Nephron progenitor cell (in vitro differentiated cells): ENCODE results near the gene HSPA12B.

Experiments used
- DNase-seq: peaks from one replicate; pipeline ENCODE4 v3.0.0; 2021
- H3K27ac Mint-ChIP-seq: 2 replicates; pipeline ENCODE4 v1.8.0; 2021; ENCODE audit warnings: mild to moderate bottlenecking, moderate library complexity, mixed read lengths
- H3K27me3 Mint-ChIP-seq: 2 replicates; pipeline ENCODE4 v1.8.0; 2021; ENCODE audit warnings: mild to moderate bottlenecking, low read depth, mixed read lengths; ENCODE audit not compliant: poor library complexity
- H3K36me3 Mint-ChIP-seq: 2 replicates; pipeline ENCODE4 v1.8.0; 2021; ENCODE audit warnings: low read depth, mixed read lengths
- H3K4me1 Mint-ChIP-seq: 2 replicates; pipeline ENCODE4 v1.8.0; 2021; ENCODE audit warnings: mixed read lengths
- H3K4me3 Mint-ChIP-seq: 2 replicates; pipeline ENCODE4 v1.8.0; 2021; ENCODE audit warnings: mild to moderate bottlenecking, moderate library complexity, mixed read lengths
- H3K9me3 Mint-ChIP-seq: 2 replicates; pipeline ENCODE4 v1.8.0; 2021; ENCODE audit warnings: mild to moderate bottlenecking, moderate library complexity, mixed read lengths
- TF ChIP-seq, protein P1 (sequence below): fragments of 200-600 bp; sonication (generic); IDR thresholded peaks from 2 replicates; pipeline ENCODE4 v1.5.0; 2021; ENCODE audit warnings: antibody characterized with exemption

The HSPA12B gene

DNA sequence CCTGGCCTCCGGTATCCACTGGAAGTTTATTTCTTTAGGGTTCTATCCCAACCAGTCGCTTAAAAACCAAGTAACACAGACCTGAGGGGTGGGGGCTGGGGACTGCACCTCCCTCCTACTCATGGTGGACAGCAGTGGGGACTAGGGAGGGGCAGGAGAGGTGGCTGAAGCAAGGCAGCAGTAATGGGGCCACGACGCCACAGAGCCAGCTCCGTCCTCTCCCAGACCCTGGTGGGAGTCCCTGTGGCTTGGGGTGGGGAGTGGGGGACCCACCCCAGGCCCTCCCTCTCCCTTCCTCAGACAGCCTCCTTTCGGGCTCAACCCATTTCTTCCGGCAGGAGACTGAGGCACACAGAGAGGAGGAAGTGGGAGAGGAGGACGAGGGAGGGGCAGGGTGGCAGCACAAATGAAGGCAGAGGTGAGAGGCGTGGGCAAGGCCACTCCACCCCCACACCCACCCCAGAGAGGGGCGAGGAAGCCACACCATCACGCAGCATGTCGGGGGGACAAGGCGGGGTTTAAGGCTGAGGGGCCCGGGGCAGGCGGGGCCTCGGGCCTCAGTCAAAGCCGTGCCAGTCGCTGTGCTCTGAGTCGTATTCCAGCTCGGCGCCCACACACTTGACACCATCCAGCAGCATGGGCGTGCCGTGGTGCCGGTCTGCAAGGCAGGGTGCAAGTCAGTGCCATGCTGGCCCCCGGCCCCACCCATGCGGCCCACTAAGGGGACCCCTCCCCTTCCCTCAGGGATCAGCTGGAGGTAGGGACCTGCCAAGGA lies 21.2 kb downstream of the HSPA12B start:
- no peak for DNase-seq
- Mint-ChIP-seq H3K27me3 (peaks cover 40% of the 10 kb centered on the region), H3K27ac (no peak overlapping the region), H3K9me3 (no peaks in the 10 kb centered on the region), H3K4me3 (no peak overlapping the region), H3K36me3 (peaks cover 21% of the 10 kb centered on the region), H3K4me1 (peaks cover 5% of the 10 kb centered on the region)
- TF ChIP-seq, protein P1, sequence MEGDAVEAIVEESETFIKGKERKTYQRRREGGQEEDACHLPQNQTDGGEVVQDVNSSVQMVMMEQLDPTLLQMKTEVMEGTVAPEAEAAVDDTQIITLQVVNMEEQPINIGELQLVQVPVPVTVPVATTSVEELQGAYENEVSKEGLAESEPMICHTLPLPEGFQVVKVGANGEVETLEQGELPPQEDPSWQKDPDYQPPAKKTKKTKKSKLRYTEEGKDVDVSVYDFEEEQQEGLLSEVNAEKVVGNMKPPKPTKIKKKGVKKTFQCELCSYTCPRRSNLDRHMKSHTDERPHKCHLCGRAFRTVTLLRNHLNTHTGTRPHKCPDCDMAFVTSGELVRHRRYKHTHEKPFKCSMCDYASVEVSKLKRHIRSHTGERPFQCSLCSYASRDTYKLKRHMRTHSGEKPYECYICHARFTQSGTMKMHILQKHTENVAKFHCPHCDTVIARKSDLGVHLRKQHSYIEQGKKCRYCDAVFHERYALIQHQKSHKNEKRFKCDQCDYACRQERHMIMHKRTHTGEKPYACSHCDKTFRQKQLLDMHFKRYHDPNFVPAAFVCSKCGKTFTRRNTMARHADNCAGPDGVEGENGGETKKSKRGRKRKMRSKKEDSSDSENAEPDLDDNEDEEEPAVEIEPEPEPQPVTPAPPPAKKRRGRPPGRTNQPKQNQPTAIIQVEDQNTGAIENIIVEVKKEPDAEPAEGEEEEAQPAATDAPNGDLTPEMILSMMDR, result no peak

DNA sequence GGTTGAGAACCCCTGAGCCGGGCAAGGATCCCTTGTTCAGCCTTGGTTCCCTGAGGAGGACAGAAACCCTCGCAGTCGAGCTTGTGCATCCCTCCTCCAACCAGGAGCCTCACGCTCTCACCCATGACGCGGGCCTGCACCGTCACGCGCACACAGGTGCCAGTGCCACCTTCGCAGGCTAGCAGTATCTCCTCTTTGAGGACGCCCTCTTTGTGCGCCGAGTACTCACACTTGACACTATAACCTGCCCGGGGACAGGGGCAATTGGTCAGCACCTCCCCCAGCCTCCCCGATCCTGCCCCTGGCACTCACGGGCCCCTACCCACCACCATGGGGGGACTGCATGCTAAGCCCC lies 21.8 kb downstream of the HSPA12B start:
- Mint-ChIP-seq H3K27me3 (peaks cover 36% of the 10 kb centered on the region), H3K9me3 (no peaks in the 10 kb centered on the region), H3K4me1 (peaks cover 11% of the 10 kb centered on the region), H3K27ac (no peak overlapping the region), H3K36me3 (peaks cover 21% of the 10 kb centered on the region), H3K4me3 (no peak overlapping the region)
- TF ChIP-seq, protein P1, result no peak
- DNase-seq, result no peak

GRCh38 chr20:3755269-3755668 lies 22.8 kb downstream of the HSPA12B start:
- H3K9me3 Mint-ChIP-seq, result no peaks in the 10 kb centered on the region
- H3K27ac Mint-ChIP-seq, result no peak overlapping the region
- H3K4me1 Mint-ChIP-seq, result peaks cover 21% of the 10 kb centered on the region
- TF ChIP-seq, protein P1, result no peak
- H3K36me3 Mint-ChIP-seq, result peaks cover 21% of the 10 kb centered on the region
- no peak for DNase-seq
- H3K4me3 Mint-ChIP-seq, result no peak overlapping the region
- H3K27me3 Mint-ChIP-seq, result peaks cover 30% of the 10 kb centered on the region

DNA sequence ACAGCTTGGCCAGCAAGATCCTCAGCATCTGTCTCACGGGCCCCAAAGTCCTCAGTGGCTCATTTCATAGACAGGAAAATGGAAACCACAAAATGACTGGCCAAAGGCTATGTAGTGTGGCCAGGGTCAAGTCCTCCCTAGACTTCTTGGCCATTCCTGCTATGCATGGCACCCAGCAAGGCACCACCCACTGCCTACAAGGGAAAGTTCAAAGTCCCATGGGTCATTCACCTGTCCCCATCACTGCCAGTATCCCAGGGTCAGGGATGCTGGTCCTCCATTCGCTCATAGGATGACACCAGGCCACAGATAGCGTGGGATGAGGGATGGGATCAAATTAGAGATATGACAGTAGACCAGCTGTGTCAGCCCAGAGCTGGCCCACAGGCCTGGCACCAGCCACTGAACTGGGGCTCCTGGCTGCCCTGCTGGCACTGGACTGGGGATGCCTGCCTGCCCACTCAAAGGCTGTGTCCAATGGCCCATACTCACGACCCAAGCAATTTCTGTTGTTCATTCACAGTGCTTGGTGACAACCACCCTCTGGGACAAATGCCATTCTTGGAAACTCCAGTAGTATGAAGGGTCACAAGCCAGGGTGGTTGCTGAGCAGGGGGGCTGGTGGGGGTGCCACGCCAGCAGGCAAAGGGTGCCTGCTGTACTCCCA lies 23.5 kb downstream of the HSPA12B start:
- Mint-ChIP-seq H3K27ac (peak overlapping the region; percentile 36), H3K36me3 (peaks cover 16% of the 10 kb centered on the region), H3K4me1 (peaks cover 28% of the 10 kb centered on the region), H3K27me3 (peaks cover 24% of the 10 kb centered on the region), H3K9me3 (no peaks in the 10 kb centered on the region), H3K4me3 (no peak overlapping the region)
- DNase-seq, result no peak
- TF ChIP-seq, protein P1, result no peak

- TF ChIP-seq, protein P1, result no peak
- DNase-seq, result no peak
- Mint-ChIP-seq H3K27ac (no peak overlapping the region), H3K4me1 (peaks cover 34% of the 10 kb centered on the region), H3K9me3 (no peaks in the 10 kb centered on the region), H3K4me3 (no peak overlapping the region), H3K27me3 (peaks cover 11% of the 10 kb centered on the region), H3K36me3 (peaks cover 19% of the 10 kb centered on the region)
Observed at GRCh38 chr20:3757268-3757667, 24.8 kb downstream of the HSPA12B start.

DNA sequence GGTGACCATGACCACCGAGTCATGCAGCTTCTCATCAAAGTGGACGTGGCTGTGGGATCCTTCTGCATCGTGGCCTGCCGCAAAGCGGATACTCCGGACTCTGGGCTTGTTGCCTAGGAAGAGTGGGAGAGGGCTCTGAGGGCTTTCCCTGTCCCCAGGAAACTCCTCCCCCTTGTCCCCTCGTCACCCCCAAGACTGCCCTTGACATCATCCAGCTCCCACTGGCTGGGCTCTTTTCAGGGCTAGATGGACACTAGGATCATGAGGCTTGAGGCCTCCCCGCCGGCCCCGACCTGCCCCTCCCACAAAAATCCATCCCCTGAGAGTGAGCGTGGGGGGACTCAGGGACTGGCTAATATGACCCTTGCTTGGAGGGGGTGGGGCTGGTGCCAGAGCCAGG lies 26.1 kb downstream of the HSPA12B start:
- Mint-ChIP-seq H3K36me3 (peaks cover 19% of the 10 kb centered on the region), H3K27ac (no peak overlapping the region), H3K4me3 (no peak overlapping the region), H3K4me1 (peaks cover 37% of the 10 kb centered on the region), H3K9me3 (no peaks in the 10 kb centered on the region), H3K27me3 (no peaks in the 10 kb centered on the region)
- DNase-seq, result no peak
- TF ChIP-seq, protein P1, result no peak
